ENCODE data around the gene SCLY. TPM values are rescaled to one million over a fixed set of nuclear protein-coding genes. Genes with fewer than 3 reads are reported as not detected.

The SCLY gene
- total and polyA plus RNA-seq, 8 donors: 5.4 to 12.8 (median 11.4) TPM

DNA sequence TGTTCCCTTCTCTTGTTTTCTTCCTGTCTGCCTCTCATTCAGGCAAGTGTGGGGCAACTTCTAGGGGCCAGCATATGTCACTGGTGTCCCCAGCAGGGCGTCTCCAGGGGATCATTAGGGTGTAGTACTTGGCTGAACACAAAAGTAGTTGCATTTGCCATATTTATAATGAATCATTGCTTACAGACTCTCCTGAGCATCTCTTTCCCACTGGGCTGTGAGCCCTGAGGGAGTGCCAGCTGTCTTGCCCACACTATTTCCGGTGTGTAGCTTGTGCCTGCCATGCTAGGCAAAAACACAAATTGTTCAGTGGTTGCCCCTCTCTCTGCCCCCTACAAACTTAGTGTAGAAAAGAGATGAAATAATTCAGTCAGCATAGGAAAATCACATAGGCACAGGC, 40.8 kb upstream of the SCLY start:
- Histone ChIP-seq H3K9me3 (no peaks in the 10 kb centered on the region), H3K36me3 (peaks cover 7 to 49% (median 39%) of the 10 kb centered on the region in 4 donors), H3K4me1 (no peaks in the 10 kb centered on the region), H3K4me3 (no peak overlapping the region), H3K27me3 (no peaks in the 10 kb centered on the region), H3K27ac (no peak overlapping the region)
- 88 to 96% (median 93%) methylated on average over 2 of the region's 2 CpGs for WGBS, 5 donors
- no peak for TF ChIP-seq POLR2AphosphoS5 (IDR thresholded peaks at IDR 0.05)
- TF ChIP-seq, protein P1, sequence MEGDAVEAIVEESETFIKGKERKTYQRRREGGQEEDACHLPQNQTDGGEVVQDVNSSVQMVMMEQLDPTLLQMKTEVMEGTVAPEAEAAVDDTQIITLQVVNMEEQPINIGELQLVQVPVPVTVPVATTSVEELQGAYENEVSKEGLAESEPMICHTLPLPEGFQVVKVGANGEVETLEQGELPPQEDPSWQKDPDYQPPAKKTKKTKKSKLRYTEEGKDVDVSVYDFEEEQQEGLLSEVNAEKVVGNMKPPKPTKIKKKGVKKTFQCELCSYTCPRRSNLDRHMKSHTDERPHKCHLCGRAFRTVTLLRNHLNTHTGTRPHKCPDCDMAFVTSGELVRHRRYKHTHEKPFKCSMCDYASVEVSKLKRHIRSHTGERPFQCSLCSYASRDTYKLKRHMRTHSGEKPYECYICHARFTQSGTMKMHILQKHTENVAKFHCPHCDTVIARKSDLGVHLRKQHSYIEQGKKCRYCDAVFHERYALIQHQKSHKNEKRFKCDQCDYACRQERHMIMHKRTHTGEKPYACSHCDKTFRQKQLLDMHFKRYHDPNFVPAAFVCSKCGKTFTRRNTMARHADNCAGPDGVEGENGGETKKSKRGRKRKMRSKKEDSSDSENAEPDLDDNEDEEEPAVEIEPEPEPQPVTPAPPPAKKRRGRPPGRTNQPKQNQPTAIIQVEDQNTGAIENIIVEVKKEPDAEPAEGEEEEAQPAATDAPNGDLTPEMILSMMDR (IDR thresholded peaks at IDR 0.05): no peak
- TF ChIP-seq POLR2A (IDR thresholded peaks at IDR 0.05): no peak
- no peak for TF ChIP-seq EP300 (IDR thresholded peaks at IDR 0.05)
- intact Hi-C loops (cut with DNase I; ENCODE audit: low total_unique reads): no loop called here
- no peak for DNase-seq

DNA sequence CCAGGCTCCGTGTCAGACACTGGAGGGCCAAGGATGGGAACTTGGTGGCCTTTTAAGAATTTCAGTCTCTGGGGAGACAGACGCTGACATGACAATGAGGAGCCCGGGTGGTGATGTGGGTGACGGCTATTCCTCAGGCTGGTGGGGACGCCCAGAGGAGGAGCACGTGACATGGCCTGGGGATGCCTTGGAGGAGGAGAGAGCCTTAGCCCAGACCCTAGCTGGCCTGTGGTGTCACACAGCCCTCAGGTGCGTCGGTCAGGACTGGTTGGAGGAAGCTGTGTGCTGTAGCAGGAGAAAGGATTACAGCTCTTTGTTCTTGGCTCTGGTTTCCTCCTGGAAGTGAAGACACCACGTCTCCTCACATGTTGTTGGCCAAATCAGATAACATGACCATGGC, 40.0 kb upstream of the SCLY start:
- 89 to 95% (median 93%) methylated on average over 6 to 9 of the region's 9 CpGs for WGBS, 5 donors
- H3K27ac ChIP-seq: no peak overlapping the region
- peaks cover 7 to 57% (median 47%) of the 10 kb centered on the region in 4 donors for H3K36me3 ChIP-seq
- DNase-seq: no peak
- H3K4me1 ChIP-seq: no peaks in the 10 kb centered on the region
- TF ChIP-seq, protein P1 (IDR thresholded peaks at IDR 0.05): no peak
- TF ChIP-seq EP300 (IDR thresholded peaks at IDR 0.05) (no peak), POLR2AphosphoS5 (IDR thresholded peaks at IDR 0.05) (no peak)
- intact Hi-C loops (cut with DNase I; ENCODE audit: low total_unique reads): no loop called here
- no peak overlapping the region for H3K4me3 ChIP-seq
- H3K9me3 ChIP-seq: no peaks in the 10 kb centered on the region
- no peaks in the 10 kb centered on the region for H3K27me3 ChIP-seq

DNA sequence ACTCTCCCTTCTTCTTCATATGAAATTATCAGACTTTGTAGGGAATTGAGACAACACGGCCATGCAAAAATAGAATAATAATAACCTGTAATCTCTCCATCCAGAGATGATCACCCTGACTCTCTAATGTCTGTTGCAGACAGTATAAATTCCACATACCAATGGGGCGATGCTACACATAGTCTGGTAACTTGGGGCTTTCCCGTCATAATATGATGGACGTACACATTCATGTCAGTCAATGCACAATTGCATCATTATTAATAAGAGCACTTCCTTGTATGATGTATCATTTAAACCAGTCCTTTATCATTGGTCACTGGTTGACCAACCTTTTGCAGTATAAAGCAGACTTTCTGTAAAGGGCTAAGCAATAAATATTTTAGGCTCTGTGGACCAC, 39.5 kb upstream of the SCLY start:
- TF ChIP-seq EP300 (IDR thresholded peaks at IDR 0.05) (no peak), POLR2AphosphoS5 (IDR thresholded peaks at IDR 0.05) (no peak), POLR2A (IDR thresholded peaks at IDR 0.05) (no peak)
- TF ChIP-seq, protein P1 (IDR thresholded peaks at IDR 0.05): no peak
- intact Hi-C loops (cut with DNase I; ENCODE audit: low total_unique reads): no loop called here
- DNase-seq: no peak
- Histone ChIP-seq H3K4me3 (no peak overlapping the region), H3K27me3 (no peaks in the 10 kb centered on the region), H3K36me3 (peaks cover 7 to 62% (median 53%) of the 10 kb centered on the region in 4 donors), H3K4me1 (no peaks in the 10 kb centered on the region), H3K27ac (no peak overlapping the region), H3K9me3 (no peaks in the 10 kb centered on the region)
- WGBS, 5 donors: 93 to 97% (median 96%) methylated on average over 4 of the region's 4 CpGs

DNA sequence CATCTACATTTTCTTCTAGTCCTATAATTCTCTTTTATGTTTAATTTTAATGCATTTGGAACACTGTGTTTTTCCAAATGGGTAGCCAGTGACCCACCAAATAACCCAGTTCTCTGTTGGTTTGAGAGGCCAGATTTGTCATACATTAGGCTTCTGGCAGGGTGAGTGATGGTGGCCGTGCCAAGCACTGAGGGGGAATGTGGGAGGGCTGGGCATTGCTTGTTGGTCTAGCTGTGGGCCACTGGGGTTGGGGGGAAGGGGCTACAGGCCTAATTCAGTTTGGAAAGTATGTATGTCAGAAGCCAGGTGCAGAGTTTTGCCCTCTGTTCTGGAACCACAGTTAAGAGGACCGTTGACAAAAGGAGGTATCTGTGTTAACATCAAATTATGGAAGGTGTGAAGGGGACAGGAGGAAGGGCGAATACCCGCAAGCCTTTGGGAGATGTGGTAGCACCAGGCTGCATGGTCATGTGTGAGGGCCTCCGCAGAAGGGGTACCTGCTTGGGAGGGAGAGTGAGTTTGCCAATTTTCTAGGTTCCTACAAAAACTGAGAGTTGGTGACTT, 38.1 kb upstream of the SCLY start:
- H3K4me3 ChIP-seq: no peak overlapping the region
- DNase-seq: no peak
- WGBS, 5 donors: 83 to 96% (median 93%) methylated on average over 5 of the region's 5 CpGs
- H3K9me3 ChIP-seq: no peaks in the 10 kb centered on the region
- intact Hi-C loops (cut with DNase I; ENCODE audit: low total_unique reads): no loop called here
- H3K36me3 ChIP-seq: peaks cover 7 to 67% (median 60%) of the 10 kb centered on the region in 4 donors
- H3K27ac ChIP-seq: no peak overlapping the region
- TF ChIP-seq, protein P1 (IDR thresholded peaks at IDR 0.05): no peak
- TF ChIP-seq POLR2A (IDR thresholded peaks at IDR 0.05): no peak
- no peak for TF ChIP-seq POLR2AphosphoS5 (IDR thresholded peaks at IDR 0.05)
- TF ChIP-seq EP300 (IDR thresholded peaks at IDR 0.05): no peak
- no peaks in the 10 kb centered on the region for H3K27me3 ChIP-seq
- H3K4me1 ChIP-seq: no peaks in the 10 kb centered on the region
